Measurements from ENCODE around the gene SVEP1. TPM values are rescaled to one million over a fixed set of nuclear protein-coding genes. Genes with fewer than 3 reads are reported as not detected.
A peak's percentile ranks its signal among the peaks of the same experiment; 100 is the strongest.

SVEP1 gene
- total and polyA plus RNA-seq, 2 experiments from 2014 or later, result 1.9 to 4.4 TPM

DNA sequence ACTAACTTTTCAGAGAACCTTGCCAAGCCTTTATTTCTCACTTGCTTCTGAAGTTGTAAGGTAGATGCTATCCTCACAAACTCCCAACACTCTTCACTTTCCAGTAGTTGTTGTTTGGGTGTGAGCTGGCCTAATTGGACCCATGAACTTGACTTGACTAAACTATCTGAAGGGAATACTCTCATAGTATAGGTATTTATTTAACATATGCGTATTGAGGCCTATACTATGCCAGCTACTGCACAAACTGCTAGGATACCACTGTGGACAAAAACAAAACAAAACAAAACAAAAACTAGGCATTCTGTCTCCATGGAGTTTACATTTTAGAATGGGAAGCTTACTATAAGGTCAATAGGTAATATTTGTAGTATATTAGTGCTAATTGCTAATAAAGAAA lies 243.2 kb downstream of the SVEP1 start:
- Histone ChIP-seq H3K27ac (no peak overlapping the region), H3K9me3 (ENCODE audit: low read depth) (no peaks in the 10 kb centered on the region), H3K4me1 (ENCODE audit: low read depth) (no peaks in the 10 kb centered on the region), H3K4me3 (no peak overlapping the region), H3K36me3 (no peaks in the 10 kb centered on the region), H3K27me3 (no peaks in the 10 kb centered on the region)
- TF ChIP-seq, protein P1, sequence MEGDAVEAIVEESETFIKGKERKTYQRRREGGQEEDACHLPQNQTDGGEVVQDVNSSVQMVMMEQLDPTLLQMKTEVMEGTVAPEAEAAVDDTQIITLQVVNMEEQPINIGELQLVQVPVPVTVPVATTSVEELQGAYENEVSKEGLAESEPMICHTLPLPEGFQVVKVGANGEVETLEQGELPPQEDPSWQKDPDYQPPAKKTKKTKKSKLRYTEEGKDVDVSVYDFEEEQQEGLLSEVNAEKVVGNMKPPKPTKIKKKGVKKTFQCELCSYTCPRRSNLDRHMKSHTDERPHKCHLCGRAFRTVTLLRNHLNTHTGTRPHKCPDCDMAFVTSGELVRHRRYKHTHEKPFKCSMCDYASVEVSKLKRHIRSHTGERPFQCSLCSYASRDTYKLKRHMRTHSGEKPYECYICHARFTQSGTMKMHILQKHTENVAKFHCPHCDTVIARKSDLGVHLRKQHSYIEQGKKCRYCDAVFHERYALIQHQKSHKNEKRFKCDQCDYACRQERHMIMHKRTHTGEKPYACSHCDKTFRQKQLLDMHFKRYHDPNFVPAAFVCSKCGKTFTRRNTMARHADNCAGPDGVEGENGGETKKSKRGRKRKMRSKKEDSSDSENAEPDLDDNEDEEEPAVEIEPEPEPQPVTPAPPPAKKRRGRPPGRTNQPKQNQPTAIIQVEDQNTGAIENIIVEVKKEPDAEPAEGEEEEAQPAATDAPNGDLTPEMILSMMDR (IDR thresholded peaks at IDR 0.05; ENCODE audit: low read depth, low read length), result no peak
- no peak for DNase-seq (ENCODE audit: low read depth in 1 of 2, low spot score in 1 of 2)

DNA sequence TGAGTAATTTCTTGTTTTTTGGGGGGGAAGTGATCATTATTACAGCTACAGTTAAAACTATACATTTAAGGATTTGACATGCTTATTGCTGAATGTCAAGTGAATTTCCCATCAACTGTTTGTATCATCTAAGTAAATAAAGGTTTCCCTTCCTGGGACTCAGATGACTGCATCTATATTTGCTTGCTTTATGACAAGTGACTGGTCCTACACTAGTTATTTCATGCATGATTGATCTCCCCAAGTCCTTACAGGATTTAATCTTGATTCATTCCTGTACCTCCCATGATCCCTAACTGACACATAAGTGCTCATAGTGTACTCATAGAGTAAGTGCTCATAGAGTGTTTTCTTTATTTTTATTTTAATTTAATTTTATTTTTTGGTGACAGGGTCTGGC lies 244.7 kb downstream of the SVEP1 start:
- H3K9me3 ChIP-seq (ENCODE audit: low read depth), result no peaks in the 10 kb centered on the region
- H3K4me3 ChIP-seq, result no peak overlapping the region
- TF ChIP-seq, protein P1 (IDR thresholded peaks at IDR 0.05; ENCODE audit: low read depth, low read length), result no peak
- no peaks in the 10 kb centered on the region for H3K36me3 ChIP-seq
- no peaks in the 10 kb centered on the region for H3K27me3 ChIP-seq
- H3K4me1 ChIP-seq (ENCODE audit: low read depth), result no peaks in the 10 kb centered on the region
- no peak for DNase-seq (ENCODE audit: low read depth in 1 of 2, low spot score in 1 of 2)
- H3K27ac ChIP-seq, result no peak overlapping the region

DNA sequence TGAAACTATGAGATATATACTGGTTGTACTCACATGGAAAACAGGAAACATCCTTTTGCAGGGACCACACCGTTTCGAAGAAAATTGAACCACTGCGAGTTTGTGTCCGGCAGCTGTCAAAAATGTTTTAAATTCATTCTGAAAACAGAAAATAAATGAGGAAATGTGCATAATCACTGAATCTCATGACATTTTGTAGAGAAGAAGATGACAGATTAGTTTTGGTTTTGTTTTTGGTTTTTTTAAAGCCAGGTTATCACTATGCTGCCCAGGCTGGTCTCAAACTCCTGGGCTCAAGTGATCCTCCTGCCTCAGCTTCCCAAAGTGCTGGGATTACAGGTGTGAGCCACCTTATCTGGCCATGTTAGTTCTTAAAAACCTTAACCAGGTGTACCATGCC lies 245.4 kb downstream of the SVEP1 start:
- no peak for DNase-seq (ENCODE audit: low read depth in 1 of 2, low spot score in 1 of 2)
- Histone ChIP-seq H3K4me3 (no peak overlapping the region), H3K27me3 (no peaks in the 10 kb centered on the region), H3K9me3 (ENCODE audit: low read depth) (no peaks in the 10 kb centered on the region), H3K36me3 (no peaks in the 10 kb centered on the region), H3K27ac (no peak overlapping the region), H3K4me1 (ENCODE audit: low read depth) (no peaks in the 10 kb centered on the region)
- TF ChIP-seq, protein P1 (IDR thresholded peaks at IDR 0.05; ENCODE audit: low read depth, low read length), result no peak

DNA sequence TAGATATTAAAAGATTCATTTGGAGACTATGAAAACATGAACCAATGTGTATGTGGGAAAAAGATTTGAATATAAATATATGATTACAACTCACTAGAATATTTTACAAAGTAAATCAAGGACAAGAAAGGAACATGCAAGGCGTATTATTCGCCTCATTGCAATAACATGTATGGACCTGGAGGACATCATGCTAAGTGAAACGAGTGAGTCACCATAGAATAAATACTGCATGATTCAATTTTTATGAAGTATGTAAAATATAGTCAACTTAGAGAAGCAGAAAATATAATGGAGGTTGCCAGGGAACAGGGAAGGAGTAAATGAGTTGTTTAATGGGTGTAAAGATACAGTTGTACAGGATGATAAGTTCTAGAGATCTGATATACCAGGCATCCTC lies 246.8 kb downstream of the SVEP1 start:
- Histone ChIP-seq H3K9me3 (ENCODE audit: low read depth) (no peaks in the 10 kb centered on the region), H3K27me3 (no peaks in the 10 kb centered on the region), H3K4me1 (ENCODE audit: low read depth) (no peaks in the 10 kb centered on the region), H3K4me3 (no peak overlapping the region), H3K27ac (no peak overlapping the region), H3K36me3 (no peaks in the 10 kb centered on the region)
- TF ChIP-seq, protein P1 (IDR thresholded peaks at IDR 0.05; ENCODE audit: low read depth, low read length), result no peak
- no peak for DNase-seq (ENCODE audit: low read depth in 1 of 2, low spot score in 1 of 2)

DNA sequence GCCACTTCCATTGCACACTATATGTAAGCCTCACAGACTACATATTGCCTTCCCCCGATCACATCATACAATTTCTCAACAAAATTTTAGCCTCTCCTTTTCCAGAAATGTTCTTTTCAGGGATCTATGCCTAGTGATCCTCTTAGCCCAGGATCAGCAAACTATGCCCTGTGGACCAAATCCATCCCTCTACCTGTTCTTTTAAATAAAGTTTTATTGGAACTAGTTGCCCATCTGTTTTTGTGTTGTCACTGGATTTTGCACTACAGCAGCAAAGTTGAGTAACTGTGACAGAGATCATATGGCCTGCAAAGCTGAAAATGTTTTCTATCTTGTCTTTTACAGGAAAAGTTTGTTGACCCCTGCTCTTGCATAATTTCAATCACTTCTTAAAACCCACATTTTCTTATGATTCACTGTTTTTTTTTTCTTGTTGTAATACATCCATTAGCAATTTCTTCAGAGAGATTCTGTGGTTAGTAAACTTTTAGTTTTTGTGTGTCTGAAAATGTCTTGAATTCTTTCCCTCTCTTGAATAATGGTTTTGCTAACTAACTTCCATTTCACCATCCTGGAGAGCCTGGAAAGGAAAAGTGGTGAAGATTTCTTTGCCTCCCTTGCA lies 248.9 kb downstream of the SVEP1 start:
- H3K27me3 ChIP-seq, result no peaks in the 10 kb centered on the region
- no peaks in the 10 kb centered on the region for H3K4me1 ChIP-seq (ENCODE audit: low read depth)
- no peaks in the 10 kb centered on the region for H3K9me3 ChIP-seq (ENCODE audit: low read depth)
- H3K36me3 ChIP-seq, result no peaks in the 10 kb centered on the region
- DNase-seq (ENCODE audit: low read depth in 1 of 2, low spot score in 1 of 2), result peak in 1 of 2 donors; percentile 57
- TF ChIP-seq, protein P1 (IDR thresholded peaks at IDR 0.05; ENCODE audit: low read depth, low read length), result no peak
- no peak overlapping the region for H3K4me3 ChIP-seq
- H3K27ac ChIP-seq, result no peak overlapping the region

Measured in cardiac muscle cell (in vitro differentiated cells and primary cell).